Effector CD8-positive, alpha-beta T cell (primary cell): ENCODE results near the gene C1QTNF1.

Source experiments
- DNase-seq: peaks from one replicate; lab custom pipeline; 2025; lab: John Stamatoyannopoulos, UW

The C1QTNF1 gene

DNA sequence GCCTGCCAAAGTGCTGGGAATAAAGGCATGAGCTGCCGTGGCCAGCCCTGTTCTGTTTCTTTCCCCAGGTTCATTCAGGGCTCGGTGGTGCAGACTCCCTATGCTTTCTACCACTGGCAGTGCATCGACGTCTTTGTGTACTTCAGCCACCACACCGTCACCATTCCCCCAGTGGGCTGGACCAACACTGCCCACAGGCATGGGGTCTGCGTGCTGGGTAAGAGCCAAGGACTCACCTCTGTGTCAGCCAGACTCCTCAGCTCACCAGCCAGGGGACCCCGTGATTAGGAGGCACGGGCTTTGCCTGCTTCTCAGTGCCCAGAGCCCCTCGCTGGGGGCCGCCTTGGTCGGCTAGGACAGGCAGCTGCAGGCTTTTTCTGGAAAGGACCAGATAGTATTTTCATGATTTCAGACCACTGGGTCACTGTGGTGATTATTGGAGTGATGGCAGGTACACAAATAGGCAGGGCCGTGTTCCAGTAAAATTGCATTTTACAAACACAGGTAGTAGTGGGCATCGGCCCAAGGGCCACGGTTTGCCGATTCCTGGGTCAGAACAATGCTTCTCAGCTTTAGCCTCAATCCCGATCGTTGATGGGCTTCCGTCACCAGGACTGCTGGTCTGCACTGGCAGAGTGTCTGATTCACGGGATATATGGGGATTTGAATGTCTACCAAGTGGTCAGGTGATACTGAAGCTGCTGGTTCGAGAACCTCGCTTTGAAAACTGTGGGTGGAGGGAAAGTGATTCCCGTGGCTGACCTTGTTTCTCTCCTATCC is 55.6 kb downstream of the C1QTNF1 start:
- DNase-seq: no peak

DNA sequence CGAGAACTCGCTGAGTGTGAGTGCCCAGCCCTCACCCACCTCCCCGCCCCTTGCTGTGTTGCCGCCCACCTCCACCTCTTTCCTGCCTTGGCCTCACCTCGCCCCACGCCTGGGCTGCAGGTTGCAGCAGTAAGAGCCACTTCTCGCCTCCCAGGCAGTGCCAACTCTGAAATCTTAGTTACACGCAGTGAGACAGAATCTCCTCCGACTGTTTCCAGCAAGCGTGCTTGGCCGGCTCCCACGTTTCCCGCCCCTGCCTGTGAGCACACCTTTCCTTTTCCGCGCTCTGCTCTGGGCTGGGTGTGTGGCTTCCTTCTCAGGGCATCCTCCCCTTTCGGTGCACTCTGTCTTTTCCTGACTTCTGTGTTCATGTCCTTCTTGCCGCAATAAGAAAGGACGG is 56.4 kb downstream of the C1QTNF1 start:
- no peak for DNase-seq

- no peak for DNase-seq
These were observed 56.9 kb downstream of the C1QTNF1 start for GRCh38 chr17:79080761-79081290.

DNA sequence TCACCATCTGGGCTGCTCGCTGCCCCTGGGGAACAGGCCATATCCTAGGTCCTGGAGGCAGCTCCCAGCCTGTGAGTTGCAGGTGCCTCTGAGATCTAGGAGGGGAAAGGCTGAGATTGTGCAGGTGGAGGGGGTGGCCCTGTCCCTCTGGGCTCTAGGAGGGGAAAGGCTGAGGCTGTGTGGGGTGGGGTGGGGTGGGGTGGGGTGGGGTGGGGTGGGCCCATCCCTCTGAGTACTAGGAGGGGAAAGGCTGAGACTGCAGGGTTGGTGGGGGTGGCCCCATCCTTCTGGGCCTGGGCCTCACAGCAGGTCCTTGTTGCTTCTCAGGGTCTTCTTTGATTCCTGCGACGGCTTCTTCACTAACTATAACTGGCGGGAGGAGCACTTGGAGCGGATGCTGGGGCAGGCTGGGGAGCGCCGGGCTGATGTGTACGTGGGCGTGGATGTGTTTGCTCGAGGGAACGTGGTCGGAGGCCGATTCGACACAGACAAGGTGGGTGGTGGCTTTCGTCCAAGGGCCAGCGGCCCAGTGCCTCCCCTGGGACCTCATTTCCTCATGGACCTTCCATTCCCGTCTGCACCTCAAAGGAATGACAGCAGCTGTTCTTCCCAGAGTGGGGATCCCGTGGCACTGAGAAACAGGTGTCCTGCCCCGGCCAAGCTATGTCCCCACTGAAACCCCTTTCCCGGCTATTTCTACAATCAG is 57.8 kb downstream of the C1QTNF1 start:
- DNase-seq: no peak

DNA sequence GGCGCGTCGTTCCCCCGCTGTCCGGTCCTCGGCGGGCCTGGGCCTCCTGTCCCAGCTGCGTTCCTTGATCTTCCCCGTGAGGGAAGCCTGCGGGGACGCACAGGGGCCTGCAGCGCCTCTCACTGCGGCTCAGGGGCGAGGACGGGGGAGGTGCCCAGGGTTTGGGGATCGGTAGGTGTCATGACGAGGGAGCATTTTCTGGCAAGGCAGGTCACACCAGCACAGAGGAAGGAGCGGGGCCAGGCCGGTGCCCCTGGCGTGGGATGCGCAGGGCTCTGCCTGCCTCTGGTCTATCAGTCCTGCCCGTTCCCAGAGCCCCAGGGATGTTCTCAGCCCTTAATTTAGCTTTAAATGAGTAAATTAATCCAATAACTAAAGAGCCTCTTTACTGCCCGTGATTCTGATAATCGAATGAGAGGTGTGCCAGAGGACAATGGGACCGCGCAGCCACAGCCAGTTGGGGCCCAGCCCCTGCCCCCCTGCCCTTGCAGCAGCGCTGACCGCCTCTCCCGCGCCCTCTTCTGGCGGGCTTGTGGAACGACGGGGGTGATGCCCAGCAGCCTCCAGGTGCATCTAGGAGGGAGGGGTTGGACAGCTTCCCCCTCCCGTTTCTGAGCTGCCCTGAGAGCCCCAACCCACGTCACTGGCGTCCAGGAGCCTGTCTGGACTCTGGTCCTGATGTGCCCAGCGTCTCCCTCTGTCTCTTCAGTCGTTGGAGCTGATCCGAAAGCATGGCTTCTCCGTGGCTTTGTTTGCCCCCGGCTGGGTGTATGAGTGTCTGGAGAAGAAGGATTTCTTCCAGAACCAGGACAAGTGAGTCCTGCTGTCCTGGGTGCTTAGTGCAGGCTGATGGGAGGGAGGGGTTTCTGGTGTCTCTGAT is 58.6 kb downstream of the C1QTNF1 start:
- peak; percentile 17 for DNase-seq

- no peak for DNase-seq
These were observed 59.4 kb downstream of the C1QTNF1 start for GRCh38 chr17:79083191-79083971.

GRCh38 chr17:79084291-79085153 is 60.6 kb downstream of the C1QTNF1 start:
- DNase-seq: no peak

DNA sequence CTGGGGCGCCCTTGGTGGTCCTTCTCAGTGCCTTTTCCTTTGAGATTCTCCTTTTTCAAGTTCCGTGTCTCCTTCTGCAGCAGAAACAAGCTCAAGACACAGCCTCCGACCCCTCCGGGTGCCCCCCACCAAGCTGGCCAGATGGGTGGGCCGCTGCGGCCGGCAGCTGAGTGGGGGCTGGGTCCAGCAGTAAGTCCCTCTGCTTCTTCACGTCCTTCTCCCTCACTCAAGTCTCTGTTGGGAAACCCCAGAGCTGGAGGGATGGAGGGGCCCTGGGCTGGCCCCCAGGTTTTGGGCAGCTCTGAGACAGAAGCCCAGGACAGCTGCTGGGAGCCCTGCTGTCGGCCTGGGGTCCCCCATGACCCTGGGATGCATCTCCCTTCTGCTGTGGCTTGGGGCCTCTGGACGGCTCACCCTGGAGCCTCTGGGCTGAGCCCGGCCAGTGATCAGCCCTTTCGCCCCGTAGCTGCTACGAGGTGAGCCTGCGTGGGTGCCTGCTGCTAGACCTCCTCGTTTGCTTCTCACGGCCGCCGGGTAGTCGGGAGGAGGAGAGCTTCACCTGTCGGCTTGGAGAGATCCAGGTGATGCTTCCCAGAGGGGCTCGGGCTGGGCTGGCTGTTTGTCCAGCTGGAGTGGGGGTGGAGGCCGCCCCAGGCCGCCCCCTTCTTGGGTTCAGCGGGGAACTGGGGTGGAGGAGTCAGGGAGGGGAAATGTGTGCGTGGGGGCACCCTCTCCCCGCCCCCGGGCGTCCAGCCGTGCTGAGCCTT is 61.4 kb downstream of the C1QTNF1 start:
- no peak for DNase-seq

DNA sequence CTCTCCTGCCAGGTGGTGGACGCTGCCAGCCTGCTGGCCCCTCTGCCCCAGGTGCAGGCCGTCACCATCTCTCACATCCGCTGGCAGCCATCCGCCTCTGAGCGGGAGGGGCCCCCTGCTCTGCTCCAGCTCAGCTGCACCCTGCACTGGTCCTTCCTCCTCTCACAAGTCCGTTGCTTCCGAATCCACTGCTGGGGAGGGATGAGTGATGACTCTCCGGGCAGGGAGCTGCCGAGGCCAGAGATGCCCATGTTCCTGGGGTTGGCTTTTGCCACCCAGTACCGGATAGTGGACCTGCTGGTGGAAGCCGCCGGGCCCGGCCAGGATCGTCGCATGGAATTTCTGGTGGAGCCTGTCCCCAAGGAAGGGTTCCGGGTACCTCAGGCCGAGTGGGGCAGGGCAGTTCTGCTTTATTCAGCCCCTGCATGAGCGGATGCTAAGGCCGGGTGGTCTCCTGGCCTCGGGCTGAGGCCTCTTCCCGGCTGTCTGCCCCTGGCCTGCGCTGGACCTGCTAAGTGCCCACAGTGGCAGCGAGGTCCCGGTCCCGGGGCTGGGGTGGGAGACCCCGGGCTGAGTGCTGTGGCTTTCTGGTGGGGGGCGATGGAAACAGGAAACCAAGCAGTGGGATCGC is 62.1 kb downstream of the C1QTNF1 start:
- no peak for DNase-seq

- DNase-seq: no peak
These were observed 62.8 kb downstream of the C1QTNF1 start for GRCh38 chr17:79086609-79087427.

- DNase-seq: peak; percentile 64
These were observed 63.6 kb downstream of the C1QTNF1 start for GRCh38 chr17:79087428-79088143.

DNA sequence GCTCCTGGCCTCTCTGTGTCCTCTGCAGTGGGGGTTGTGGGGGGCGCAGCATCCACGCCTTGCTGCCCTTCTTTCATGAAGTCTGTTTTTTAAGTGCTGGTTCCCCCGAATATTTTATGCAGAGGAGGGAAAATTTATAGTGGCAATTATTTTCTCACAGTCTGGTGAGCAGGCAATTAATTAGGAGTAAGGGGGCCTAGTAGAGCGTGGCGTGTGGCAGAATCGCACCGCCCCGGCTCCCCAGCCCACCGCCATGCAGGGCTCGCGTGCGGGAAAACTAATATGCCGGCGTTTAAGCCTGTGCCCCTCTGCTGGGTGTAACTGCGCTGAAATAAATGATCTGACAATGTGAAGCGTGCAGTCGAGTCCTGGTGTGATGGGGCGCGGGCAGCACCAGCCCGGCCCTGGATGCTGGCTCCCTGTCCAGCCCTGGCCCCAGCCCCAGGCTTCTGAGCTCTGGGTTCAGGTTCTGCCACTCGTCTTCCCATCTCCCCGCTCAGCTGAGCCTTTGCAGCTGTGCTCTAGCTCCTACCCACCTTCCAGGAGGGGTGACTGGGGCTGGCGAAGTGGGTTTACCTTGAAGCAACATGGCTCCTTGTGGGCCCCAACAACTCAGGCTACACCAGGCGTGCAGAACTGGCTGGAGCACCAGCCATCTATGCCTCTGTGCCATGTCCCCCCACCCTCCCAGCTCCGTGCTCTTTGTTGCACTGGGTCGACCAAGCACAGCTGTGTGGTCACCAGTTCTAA is 64.5 kb downstream of the C1QTNF1 start:
- DNase-seq: no peak

- DNase-seq: no peak
These were observed 65.0 kb downstream of the C1QTNF1 start for GRCh38 chr17:79088997-79089328.

GRCh38 chr17:79089720-79090442 is 65.9 kb downstream of the C1QTNF1 start:
- DNase-seq: no peak

GRCh38 chr17:79090443-79091225 is 66.7 kb downstream of the C1QTNF1 start:
- no peak for DNase-seq
